WTC11 (cell line): ENCODE data around the gene ADORA2B. TPM values are rescaled to one million over a fixed set of nuclear protein-coding genes. Genes with fewer than 3 reads are reported as not detected.

ENCODE experiments used
- ATAC-seq: fragments of 200-7000 bp; cut with Tn5 transposase; 2 replicates; pipeline ENCODE4 v1.10.0; 2021; ENCODE audit warnings: mild to moderate bottlenecking, moderate library complexity
- CTCF ChIA-PET: fragments of 300-600 bp; sonication (Branson Sonifier 250); formaldehyde crosslinking; loops from one replicate; lab custom pipeline; 2021; ENCODE audit warnings: antibody characterized with exemption; lab: Charles Lee
- POLR2A ChIA-PET: fragments of 350-600 bp; sonication (Branson Sonifier 250); formaldehyde crosslinking; loops from one replicate; lab custom pipeline; 2021; ENCODE audit warnings: antibody characterized with exemption; lab: Charles Lee
- DNase-seq: peaks from one replicate; pipeline ENCODE4 v3.0.0; 2021; ENCODE audit warnings: low spot score
- H3K27ac Mint-ChIP-seq: 2 replicates; pipeline ENCODE4 v1.8.0; 2021; ENCODE audit warnings: mixed read lengths
- H3K27me3 Mint-ChIP-seq: 2 replicates; pipeline ENCODE4 v1.8.0; 2021; ENCODE audit warnings: low read depth, mild to moderate bottlenecking, moderate library complexity, mixed read lengths
- H3K36me3 Mint-ChIP-seq: 2 replicates; pipeline ENCODE4 v1.8.0; 2021; ENCODE audit warnings: mixed read lengths
- H3K4me1 Mint-ChIP-seq: 2 replicates; pipeline ENCODE4 v1.8.0; 2022; ENCODE audit warnings: mixed read lengths
- H3K4me3 Mint-ChIP-seq: 2 replicates; pipeline ENCODE4 v1.8.0; 2021; ENCODE audit warnings: mild to moderate bottlenecking, moderate library complexity, mixed read lengths
- H3K9me3 Mint-ChIP-seq: 2 replicates; pipeline ENCODE4 v1.8.0; 2021; ENCODE audit warnings: mixed read lengths
- CBFB ChIP-seq: sonication (generic); formaldehyde crosslinking; IDR thresholded peaks from 2 replicates; pipeline ENCODE4 v1.8.1; 2022; ENCODE audit warnings: mild to moderate bottlenecking, low read depth, missing genetic modification reagents
- CREB1 ChIP-seq: sonication (generic); formaldehyde crosslinking; IDR thresholded peaks from 2 replicates; pipeline ENCODE4 v1.8.0; 2023; ENCODE audit warnings: mild to moderate bottlenecking, missing genetic modification reagents
- CREM ChIP-seq: sonication (generic); formaldehyde crosslinking; IDR thresholded peaks from 2 replicates; pipeline ENCODE4 v1.8.1; 2022; ENCODE audit warnings: mild to moderate bottlenecking, missing genetic modification reagents, moderate library complexity
- ELF4 ChIP-seq: sonication (generic); formaldehyde crosslinking; IDR thresholded peaks from 2 replicates; pipeline ENCODE4 v1.8.1; 2022; ENCODE audit warnings: low read depth, mild to moderate bottlenecking, moderate library complexity, missing genetic modification reagents
- ETV6 ChIP-seq: sonication (generic); formaldehyde crosslinking; IDR thresholded peaks from 2 replicates; pipeline ENCODE4 v1.8.1; 2022; ENCODE audit warnings: mild to moderate bottlenecking, missing genetic modification reagents
- FOXP1 ChIP-seq: sonication (generic); formaldehyde crosslinking; IDR thresholded peaks from 2 replicates; pipeline ENCODE4 v1.8.0; 2022; ENCODE audit warnings: missing genetic modification reagents, mild to moderate bottlenecking, moderate library complexity, borderline replicate concordance
- RORB ChIP-seq: fragments of 250-450 bp; sonication (Bioruptor Pico); IDR thresholded peaks from 2 replicates; pipeline ENCODE4 v1.9.0; 2021; ENCODE audit warnings: mild to moderate bottlenecking
- SMAD3 ChIP-seq: sonication (generic); formaldehyde crosslinking; IDR thresholded peaks from 2 replicates; pipeline ENCODE4 v1.8.0; 2022; ENCODE audit warnings: missing genetic modification reagents, mild to moderate bottlenecking, borderline replicate concordance
- ZBTB21 ChIP-seq: sonication (generic); formaldehyde crosslinking; IDR thresholded peaks from 2 replicates; pipeline ENCODE4 v1.8.1; 2023; ENCODE audit warnings: mild to moderate bottlenecking, missing genetic modification reagents, borderline replicate concordance
- ZNF263 ChIP-seq: sonication (generic); formaldehyde crosslinking; IDR thresholded peaks from 2 replicates; pipeline ENCODE4 v1.8.1; 2022; ENCODE audit warnings: low read depth, mild to moderate bottlenecking, moderate library complexity, missing genetic modification reagents
- ZNF671 ChIP-seq: fragments of 250-450 bp; sonication (Bioruptor Pico); IDR thresholded peaks from 2 replicates; pipeline ENCODE4 v1.8.0; 2021; ENCODE audit warnings: mild to moderate bottlenecking
- total RNA-seq: library from RNA; stranded (reverse); gene quantifications from 3 replicates; pipeline ENCODE4 v1.2.3, GENCODE V29; 2021
- TF ChIP-seq, protein P1 (sequence below): sonication (generic); formaldehyde crosslinking; IDR thresholded peaks from 2 replicates; pipeline ENCODE4 v1.8.0; 2023; ENCODE audit warnings: missing genetic modification reagents
- TF ChIP-seq, protein P2 (sequence below): fragments of 200-600 bp; IDR thresholded peaks from 2 replicates; pipeline ENCODE4 v1.8.0; 2022; ENCODE audit warnings: antibody characterized with exemption
- TF ChIP-seq, protein P3 (sequence below): sonication (generic); formaldehyde crosslinking; IDR thresholded peaks from 2 replicates; pipeline ENCODE4 v1.8.1; 2023; ENCODE audit warnings: mild to moderate bottlenecking, missing genetic modification reagents
- TF ChIP-seq, protein P4 (sequence below): sonication (generic); formaldehyde crosslinking; IDR thresholded peaks from 2 replicates; pipeline ENCODE4 v1.8.1; 2023; ENCODE audit warnings: mild to moderate bottlenecking, missing genetic modification reagents, borderline replicate concordance
- TF ChIP-seq, protein P5 (sequence below): sonication (generic); formaldehyde crosslinking; IDR thresholded peaks from 2 replicates; pipeline ENCODE4 v1.8.1; 2022; ENCODE audit warnings: mild to moderate bottlenecking, missing genetic modification reagents, moderate library complexity, borderline replicate concordance

Gene ADORA2B
- total RNA-seq, 1 experiment from 2014 or later = 4.2 TPM

DNA sequence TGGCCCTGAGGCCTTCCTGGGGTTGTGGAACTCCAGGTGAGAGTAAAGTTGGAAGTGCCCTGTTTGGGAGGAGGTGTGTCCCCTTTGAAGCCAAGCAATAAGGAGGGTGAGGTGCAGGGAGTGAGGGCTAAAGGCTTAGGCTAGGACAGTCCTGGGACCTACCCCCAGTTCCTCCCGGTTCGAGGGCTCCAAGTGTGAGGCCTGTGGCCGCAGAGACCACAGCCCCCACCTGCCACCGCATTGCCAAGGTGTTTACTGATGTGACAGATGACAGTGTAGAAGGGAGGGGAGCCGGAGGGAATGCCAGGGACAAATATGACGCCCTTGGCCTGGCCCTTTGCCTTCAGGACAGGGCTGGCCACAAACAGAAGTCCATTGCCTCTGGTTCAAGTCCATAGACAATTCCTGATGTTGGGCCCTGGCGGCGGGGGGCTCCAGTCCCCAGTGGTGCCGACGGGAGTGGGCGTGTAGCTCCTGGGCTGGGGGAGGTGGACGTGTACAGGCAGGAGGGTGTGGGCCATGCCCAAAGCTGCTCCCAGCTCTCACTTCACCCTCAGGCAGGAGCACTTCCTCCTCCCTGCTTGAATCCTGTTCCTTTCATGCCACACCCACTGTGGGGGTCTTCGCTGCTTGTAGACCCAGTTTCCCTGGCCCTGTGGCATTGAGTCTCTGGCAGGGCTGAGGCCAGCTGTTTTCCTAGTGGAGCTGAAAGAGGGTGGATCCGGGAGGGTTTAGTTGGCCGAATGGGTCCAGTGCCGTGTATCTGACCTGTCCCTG is 3.2 kb downstream of the ADORA2B start (continued):
- TF ChIP-seq, protein P1, sequence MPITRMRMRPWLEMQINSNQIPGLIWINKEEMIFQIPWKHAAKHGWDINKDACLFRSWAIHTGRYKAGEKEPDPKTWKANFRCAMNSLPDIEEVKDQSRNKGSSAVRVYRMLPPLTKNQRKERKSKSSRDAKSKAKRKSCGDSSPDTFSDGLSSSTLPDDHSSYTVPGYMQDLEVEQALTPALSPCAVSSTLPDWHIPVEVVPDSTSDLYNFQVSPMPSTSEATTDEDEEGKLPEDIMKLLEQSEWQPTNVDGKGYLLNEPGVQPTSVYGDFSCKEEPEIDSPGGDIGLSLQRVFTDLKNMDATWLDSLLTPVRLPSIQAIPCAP (CRISPR knock-in tag) = no peak

DNA sequence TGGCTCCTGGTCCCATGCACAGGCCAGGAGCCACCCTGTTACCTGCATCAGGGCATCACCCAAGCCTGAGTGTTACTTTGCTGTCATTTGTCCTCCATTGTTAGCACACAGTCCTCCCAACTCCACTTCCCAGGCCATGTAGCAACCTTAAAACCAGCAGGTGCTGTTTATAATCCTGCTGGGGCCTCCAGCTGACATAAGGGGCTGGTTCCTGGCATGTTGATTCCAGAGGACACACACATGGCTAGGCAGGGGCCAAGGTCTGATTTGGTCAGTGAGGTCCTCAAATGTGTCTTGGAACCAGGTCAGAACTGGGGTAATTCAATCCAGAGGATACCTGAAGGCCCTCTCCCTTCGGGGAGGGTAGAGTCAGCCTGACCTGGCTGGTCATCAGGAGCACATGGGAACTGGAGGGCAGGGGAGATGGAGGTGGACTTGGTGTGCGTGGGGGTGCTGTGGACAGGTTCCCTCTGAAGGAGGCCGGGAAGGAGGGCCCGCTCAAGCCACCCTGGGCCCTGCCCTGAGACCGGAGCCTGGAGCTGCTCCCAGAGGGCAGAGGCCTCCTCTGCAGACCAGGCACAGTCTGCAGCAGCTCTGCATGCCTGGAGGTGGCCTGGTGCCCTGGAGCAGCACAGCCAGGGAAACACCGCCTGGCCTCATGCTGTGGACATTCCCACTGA is 6.6 kb downstream of the ADORA2B start:
- TF ChIP-seq, protein P2, sequence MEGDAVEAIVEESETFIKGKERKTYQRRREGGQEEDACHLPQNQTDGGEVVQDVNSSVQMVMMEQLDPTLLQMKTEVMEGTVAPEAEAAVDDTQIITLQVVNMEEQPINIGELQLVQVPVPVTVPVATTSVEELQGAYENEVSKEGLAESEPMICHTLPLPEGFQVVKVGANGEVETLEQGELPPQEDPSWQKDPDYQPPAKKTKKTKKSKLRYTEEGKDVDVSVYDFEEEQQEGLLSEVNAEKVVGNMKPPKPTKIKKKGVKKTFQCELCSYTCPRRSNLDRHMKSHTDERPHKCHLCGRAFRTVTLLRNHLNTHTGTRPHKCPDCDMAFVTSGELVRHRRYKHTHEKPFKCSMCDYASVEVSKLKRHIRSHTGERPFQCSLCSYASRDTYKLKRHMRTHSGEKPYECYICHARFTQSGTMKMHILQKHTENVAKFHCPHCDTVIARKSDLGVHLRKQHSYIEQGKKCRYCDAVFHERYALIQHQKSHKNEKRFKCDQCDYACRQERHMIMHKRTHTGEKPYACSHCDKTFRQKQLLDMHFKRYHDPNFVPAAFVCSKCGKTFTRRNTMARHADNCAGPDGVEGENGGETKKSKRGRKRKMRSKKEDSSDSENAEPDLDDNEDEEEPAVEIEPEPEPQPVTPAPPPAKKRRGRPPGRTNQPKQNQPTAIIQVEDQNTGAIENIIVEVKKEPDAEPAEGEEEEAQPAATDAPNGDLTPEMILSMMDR = no peak

DNA sequence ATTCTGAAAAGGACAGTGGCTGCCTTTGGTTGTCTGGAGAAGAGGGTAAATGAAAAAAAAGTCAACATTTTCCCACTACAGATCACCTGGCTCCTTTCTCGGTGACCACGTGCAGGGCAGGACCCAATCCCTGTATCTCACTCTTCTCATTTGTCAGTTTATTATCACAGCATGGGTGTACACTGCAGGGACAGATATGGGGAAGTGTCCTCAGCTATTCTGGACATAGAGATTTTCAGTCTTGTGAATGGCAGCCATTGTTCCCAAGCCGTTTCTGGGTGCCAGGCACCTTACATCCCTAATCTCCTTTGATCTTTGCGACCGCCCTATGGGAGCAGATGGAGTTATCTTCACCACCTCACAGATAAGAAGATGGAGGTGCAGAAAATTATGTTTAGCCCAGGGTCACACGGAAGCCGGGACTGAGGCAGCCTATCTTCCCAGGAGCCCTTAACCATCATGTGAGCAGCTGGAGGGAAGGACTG is 7.2 kb downstream of the ADORA2B start:
- Mint-ChIP-seq H3K27me3 (peaks cover 5% of the 10 kb centered on the region), H3K9me3 (peaks cover 3% of the 10 kb centered on the region; the same call in 1 of the 2 replicates), H3K4me1 (peaks cover 25% of the 10 kb centered on the region), H3K27ac (no peak overlapping the region), H3K36me3 (peaks cover 6% of the 10 kb centered on the region; the same call in 1 of the 2 replicates), H3K4me3 (no peak overlapping the region)
- ChIA-PET CTCF (interaction anchor here (1.4 kb wide), 1 partner anchor 14 kb away, joined by 4 read pairs; no protein-coding TSS in a partner anchor), POLR2A (no interaction called here)
- DNase-seq = no peak
- TF ChIP-seq FOXP1 (CRISPR knock-in tag) (no peak), ETV6 (no peak), ELF4 (CRISPR knock-in tag) (no peak)
- no peak for ATAC-seq

More for the DNA sequence above, 6.6 kb downstream of the ADORA2B start:
- peaks cover 6% of the 10 kb centered on the region; the same call in 1 of the 2 replicates for H3K36me3 Mint-ChIP-seq
- H3K4me3 Mint-ChIP-seq = no peak overlapping the region
- ChIA-PET POLR2A (no interaction called here), CTCF (no interaction called here)
- no peak overlapping the region for H3K27ac Mint-ChIP-seq
- ATAC-seq = peak; percentile 16; the same call in 1 of the 2 replicates
- H3K9me3 Mint-ChIP-seq = peaks cover 3% of the 10 kb centered on the region; the same call in 1 of the 2 replicates
- peaks cover 24% of the 10 kb centered on the region for H3K4me1 Mint-ChIP-seq
- no peak for DNase-seq
- peaks cover 11% of the 10 kb centered on the region for H3K27me3 Mint-ChIP-seq

DNA sequence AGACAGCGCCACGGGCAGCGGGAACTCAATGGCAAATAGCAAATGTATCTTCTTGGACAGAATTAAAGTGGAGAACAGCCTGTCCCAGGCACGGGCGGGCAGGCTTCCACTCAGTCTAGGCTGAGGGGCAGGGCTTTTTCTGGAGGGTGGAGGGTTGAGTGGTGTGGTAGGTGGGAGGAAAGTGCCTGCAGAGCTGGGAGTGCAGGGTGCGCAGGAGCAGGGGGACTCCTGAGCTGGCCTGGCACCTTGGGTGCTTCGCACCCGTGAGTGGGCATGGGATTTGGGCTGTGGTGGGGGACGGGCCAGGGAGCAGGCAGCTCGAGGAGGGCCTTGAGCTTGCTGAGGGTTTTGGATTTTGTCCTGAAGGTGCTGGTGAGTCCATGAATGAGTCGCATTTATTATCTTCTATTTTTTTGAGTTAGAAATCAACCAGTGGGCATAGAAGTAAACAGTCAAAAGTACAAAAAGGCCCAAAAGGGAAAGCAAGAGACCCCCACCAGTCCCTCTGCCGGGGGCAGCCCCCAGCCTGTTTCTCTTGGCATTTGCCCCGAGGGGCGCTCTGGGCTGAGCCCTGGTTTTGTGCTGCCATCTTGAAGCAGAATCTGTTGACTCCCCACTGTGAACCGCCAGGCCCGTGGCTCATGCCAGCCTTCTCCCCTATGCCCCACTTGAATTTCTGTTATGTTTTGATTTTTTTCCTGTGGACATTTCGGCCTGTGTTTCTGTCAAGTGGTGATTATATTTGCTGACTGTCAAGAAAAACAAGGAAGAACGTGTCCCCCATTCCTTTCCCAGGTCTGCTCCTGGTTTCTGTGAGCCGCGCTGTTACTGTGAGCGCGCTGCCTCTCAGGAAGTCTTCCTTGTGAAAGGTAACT is 8.2 kb downstream of the ADORA2B start:
- no peak for ATAC-seq
- POLR2A ChIA-PET = interaction anchor here (1.0 kb wide), 1 partner anchor 12 kb away, joined by 3 read pairs; no protein-coding TSS in a partner anchor
- no peak overlapping the region for H3K27ac Mint-ChIP-seq
- CTCF ChIA-PET = interaction anchor here (1.4 kb wide), 1 partner anchor 13 kb away, joined by 4 read pairs; no protein-coding TSS in a partner anchor
- DNase-seq = no peak
- no peak overlapping the region for H3K4me3 Mint-ChIP-seq
- peaks cover 3% of the 10 kb centered on the region; the same call in 1 of the 2 replicates for H3K9me3 Mint-ChIP-seq
- peaks cover 24% of the 10 kb centered on the region for H3K4me1 Mint-ChIP-seq
- H3K36me3 Mint-ChIP-seq = peaks cover 6% of the 10 kb centered on the region; the same call in 1 of the 2 replicates
- H3K27me3 Mint-ChIP-seq = no peaks in the 10 kb centered on the region; the same call in 1 of the 2 replicates
- no peak for TF ChIP-seq CBFB (CRISPR knock-in tag)
- TF ChIP-seq, protein P3, sequence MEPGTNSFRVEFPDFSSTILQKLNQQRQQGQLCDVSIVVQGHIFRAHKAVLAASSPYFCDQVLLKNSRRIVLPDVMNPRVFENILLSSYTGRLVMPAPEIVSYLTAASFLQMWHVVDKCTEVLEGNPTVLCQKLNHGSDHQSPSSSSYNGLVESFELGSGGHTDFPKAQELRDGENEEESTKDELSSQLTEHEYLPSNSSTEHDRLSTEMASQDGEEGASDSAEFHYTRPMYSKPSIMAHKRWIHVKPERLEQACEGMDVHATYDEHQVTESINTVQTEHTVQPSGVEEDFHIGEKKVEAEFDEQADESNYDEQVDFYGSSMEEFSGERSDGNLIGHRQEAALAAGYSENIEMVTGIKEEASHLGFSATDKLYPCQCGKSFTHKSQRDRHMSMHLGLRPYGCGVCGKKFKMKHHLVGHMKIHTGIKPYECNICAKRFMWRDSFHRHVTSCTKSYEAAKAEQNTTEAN (CRISPR knock-in tag) = no peak
- TF ChIP-seq, protein P4, sequence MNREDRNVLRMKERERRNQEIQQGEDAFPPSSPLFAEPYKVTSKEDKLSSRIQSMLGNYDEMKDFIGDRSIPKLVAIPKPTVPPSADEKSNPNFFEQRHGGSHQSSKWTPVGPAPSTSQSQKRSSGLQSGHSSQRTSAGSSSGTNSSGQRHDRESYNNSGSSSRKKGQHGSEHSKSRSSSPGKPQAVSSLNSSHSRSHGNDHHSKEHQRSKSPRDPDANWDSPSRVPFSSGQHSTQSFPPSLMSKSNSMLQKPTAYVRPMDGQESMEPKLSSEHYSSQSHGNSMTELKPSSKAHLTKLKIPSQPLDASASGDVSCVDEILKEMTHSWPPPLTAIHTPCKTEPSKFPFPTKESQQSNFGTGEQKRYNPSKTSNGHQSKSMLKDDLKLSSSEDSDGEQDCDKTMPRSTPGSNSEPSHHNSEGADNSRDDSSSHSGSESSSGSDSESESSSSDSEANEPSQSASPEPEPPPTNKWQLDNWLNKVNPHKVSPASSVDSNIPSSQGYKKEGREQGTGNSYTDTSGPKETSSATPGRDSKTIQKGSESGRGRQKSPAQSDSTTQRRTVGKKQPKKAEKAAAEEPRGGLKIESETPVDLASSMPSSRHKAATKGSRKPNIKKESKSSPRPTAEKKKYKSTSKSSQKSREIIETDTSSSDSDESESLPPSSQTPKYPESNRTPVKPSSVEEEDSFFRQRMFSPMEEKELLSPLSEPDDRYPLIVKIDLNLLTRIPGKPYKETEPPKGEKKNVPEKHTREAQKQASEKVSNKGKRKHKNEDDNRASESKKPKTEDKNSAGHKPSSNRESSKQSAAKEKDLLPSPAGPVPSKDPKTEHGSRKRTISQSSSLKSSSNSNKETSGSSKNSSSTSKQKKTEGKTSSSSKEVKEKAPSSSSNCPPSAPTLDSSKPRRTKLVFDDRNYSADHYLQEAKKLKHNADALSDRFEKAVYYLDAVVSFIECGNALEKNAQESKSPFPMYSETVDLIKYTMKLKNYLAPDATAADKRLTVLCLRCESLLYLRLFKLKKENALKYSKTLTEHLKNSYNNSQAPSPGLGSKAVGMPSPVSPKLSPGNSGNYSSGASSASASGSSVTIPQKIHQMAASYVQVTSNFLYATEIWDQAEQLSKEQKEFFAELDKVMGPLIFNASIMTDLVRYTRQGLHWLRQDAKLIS (CRISPR knock-in tag) = no peak
- TF ChIP-seq ZBTB21 (CRISPR knock-in tag) = no peak
- TF ChIP-seq ZNF263 (CRISPR knock-in tag) = no peak
- no peak for TF ChIP-seq RORB
- TF ChIP-seq SMAD3 (CRISPR knock-in tag) = no peak
- TF ChIP-seq CREB1 (CRISPR knock-in tag) = no peak
- TF ChIP-seq ZNF671 = no peak
- TF ChIP-seq, protein P5, sequence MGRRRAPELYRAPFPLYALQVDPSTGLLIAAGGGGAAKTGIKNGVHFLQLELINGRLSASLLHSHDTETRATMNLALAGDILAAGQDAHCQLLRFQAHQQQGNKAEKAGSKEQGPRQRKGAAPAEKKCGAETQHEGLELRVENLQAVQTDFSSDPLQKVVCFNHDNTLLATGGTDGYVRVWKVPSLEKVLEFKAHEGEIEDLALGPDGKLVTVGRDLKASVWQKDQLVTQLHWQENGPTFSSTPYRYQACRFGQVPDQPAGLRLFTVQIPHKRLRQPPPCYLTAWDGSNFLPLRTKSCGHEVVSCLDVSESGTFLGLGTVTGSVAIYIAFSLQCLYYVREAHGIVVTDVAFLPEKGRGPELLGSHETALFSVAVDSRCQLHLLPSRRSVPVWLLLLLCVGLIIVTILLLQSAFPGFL = no peak
- TF ChIP-seq CREM (CRISPR knock-in tag) = no peak
